Liver (tissue), 9 donors: Measurements from ENCODE around the gene DOK6. TPM values are rescaled to one million over a fixed set of nuclear protein-coding genes. Genes with fewer than 3 reads are reported as not detected.

ENCODE experiments used
- DNase-seq: peaks from one replicate; pipeline ENCODE4 v3.0.0-alpha.2; 2017; ENCODE audit warnings: low spot score
- H3K27ac ChIP-seq, 2 donors: one replicate each; pipeline ENCODE4 v1.7.0; 2013; ENCODE audit warnings: inconsistent platforms in 2 of 2, low read length in 2 of 2, control low read depth in 1 of 2, low read depth in 1 of 2, mild to moderate bottlenecking in 1 of 2
- H3K27me3 ChIP-seq, 4 donors: one replicate each; pipeline versions ENCODE4 v1.6.1 to v1.7.0; 2013; ENCODE audit warnings: low read length in 3 of 4, inconsistent platforms in 1 of 4, mild to moderate bottlenecking in 1 of 4, moderate library complexity in 1 of 4; ENCODE audit not compliant: control insufficient read depth in 4 of 4, insufficient read depth in 4 of 4
- H3K36me3 ChIP-seq, 4 donors: one replicate each; pipeline versions ENCODE4 v1.6.1 to v1.7.0; 2013; ENCODE audit warnings: low read length in 3 of 4, mild to moderate bottlenecking in 3 of 4, low read depth in 1 of 4, moderate library complexity in 1 of 4; ENCODE audit not compliant: control insufficient read depth in 4 of 4, insufficient read depth in 3 of 4
- H3K4me1 ChIP-seq, 4 donors: one replicate each; pipeline versions ENCODE4 v1.6.1 to v1.7.0; 2013; ENCODE audit warnings: low read length in 3 of 4, mild to moderate bottlenecking in 3 of 4, moderate library complexity in 1 of 4; ENCODE audit not compliant: control insufficient read depth in 4 of 4, insufficient read depth in 4 of 4
- H3K4me3 ChIP-seq, 3 donors: one replicate each; pipeline versions ENCODE4 v1.6.1 to v1.7.0; 2013; ENCODE audit warnings: low read length in 3 of 3, control low read depth in 1 of 3, low read depth in 1 of 3, mild to moderate bottlenecking in 1 of 3
- H3K9ac ChIP-seq, 2 donors: one replicate each; pipeline ENCODE4 v1.7.0; 2013; ENCODE audit warnings: low read length in 2 of 2, mild to moderate bottlenecking in 2 of 2, moderate library complexity in 2 of 2, control low read depth in 1 of 2, low read depth in 1 of 2
- H3K9me3 ChIP-seq, 4 donors: one replicate each; pipeline versions ENCODE4 v1.6.1 to v1.7.0; 2013; ENCODE audit warnings: low read length in 3 of 4; ENCODE audit not compliant: control insufficient read depth in 4 of 4
- ATF3 ChIP-seq: IDR thresholded peaks from 2 replicates; pipeline ENCODE4 v1.6.1; 2016; ENCODE audit warnings: antibody characterized with exemption
- CTCF ChIP-seq: fragments of 150-350 bp; IDR thresholded peaks from 2 replicates; pipeline ENCODE4 v1.5.1; 2017; ENCODE audit warnings: improper control_type of control experiment, low read depth, low read length; ENCODE audit not compliant: missing input control
- EGR1 ChIP-seq, 2 donors: IDR thresholded peaks; 2 replicates each; pipeline ENCODE4 v1.6.1; 2016 to 2018; ENCODE audit warnings: antibody characterized with exemption in 2 of 2, low read depth in 2 of 2
- FOXA1 ChIP-seq: IDR thresholded peaks from 2 replicates; pipeline ENCODE4 v1.6.1; 2016; ENCODE audit warnings: antibody characterized with exemption
- FOXA2 ChIP-seq: IDR thresholded peaks from 2 replicates; pipeline ENCODE4 v1.6.1; 2016; ENCODE audit warnings: antibody characterized with exemption
- GABPA ChIP-seq, 2 donors: IDR thresholded peaks in 1 of 2; conservative IDR thresholded peaks in 1 of 2; 2 replicates each; pipeline ENCODE4 v1.6.1; 2016; ENCODE audit warnings: antibody characterized with exemption in 2 of 2, mild to moderate bottlenecking in 1 of 2, moderate library complexity in 1 of 2
- HNF4A ChIP-seq, 2 donors: conservative IDR thresholded peaks; 2 replicates each; pipeline ENCODE4 v1.6.1; 2016; ENCODE audit warnings: antibody characterized with exemption in 2 of 2, mild to moderate bottlenecking in 2 of 2
- HNF4G ChIP-seq: IDR thresholded peaks from 2 replicates; pipeline ENCODE4 v1.6.1; 2016; ENCODE audit warnings: antibody characterized with exemption
- JUND ChIP-seq, 2 donors: IDR thresholded peaks; 2 replicates each; pipeline ENCODE4 v1.6.1; 2016; ENCODE audit warnings: antibody characterized with exemption in 2 of 2
- NR2F2 ChIP-seq: IDR thresholded peaks from 2 replicates; pipeline ENCODE4 v1.6.1; 2016; ENCODE audit warnings: antibody characterized with exemption
- RAD21 ChIP-seq, 2 donors: IDR thresholded peaks; 2 replicates each; pipeline ENCODE4 v1.6.1; 2016; ENCODE audit warnings: antibody characterized with exemption in 2 of 2, mild to moderate bottlenecking in 2 of 2
- REST ChIP-seq: IDR thresholded peaks from 2 replicates; pipeline ENCODE4 v1.6.1; 2016; ENCODE audit warnings: antibody characterized with exemption, mild to moderate bottlenecking
- RXRA ChIP-seq, 2 donors: IDR thresholded peaks; 2 replicates each; pipeline ENCODE4 v1.6.1; 2017 to 2018; ENCODE audit warnings: antibody characterized with exemption in 2 of 2, mild to moderate bottlenecking in 1 of 2
- SP1 ChIP-seq: IDR thresholded peaks from 2 replicates; pipeline ENCODE4 v1.6.1; 2018; ENCODE audit warnings: antibody characterized with exemption, mild to moderate bottlenecking
- TAF1 ChIP-seq: conservative IDR thresholded peaks from 2 replicates; pipeline ENCODE4 v1.6.1; 2016; ENCODE audit warnings: antibody characterized with exemption, mild to moderate bottlenecking
- YY1 ChIP-seq: IDR thresholded peaks from 2 replicates; pipeline ENCODE4 v1.6.1; 2016; ENCODE audit warnings: antibody characterized with exemption, mild to moderate bottlenecking
- WGBS: extraction: QIAGEN DNeasy Blood & Tissue Kit; methylation state at CpG from one replicate; pipeline ENCODE4 v1.1.7; 2013; 5-methylcytosine and 5-hydroxymethylcytosine counted together
- polyA plus RNA-seq, 2 donors: library from polyadenylated mRNA; stranded (reverse) in 1 of 2; unstranded in 1 of 2; fragments of 200-250 nt in 1 of 2; fragments of >200 nt in 1 of 2; fragmentation: Nextera tagmentation in 1 of 2; extraction: Ambion mirVana in 1 of 2; gene quantifications; one replicate each; pipeline versions ENCODE4 v1.2.1 to v1.2.3, GENCODE V29; 2013 to 2015
- total RNA-seq, 2 donors: library from RNA; depleted of rRNA; stranded (reverse); fragments of >200 nt; gene quantifications; one replicate each; pipeline ENCODE4 v1.2.3, GENCODE V29; 2014
- TF ChIP-seq, protein P1 (sequence below): IDR thresholded peaks from 2 replicates; pipeline ENCODE4 v1.6.1; 2016; ENCODE audit warnings: antibody characterized with exemption
- TF ChIP-seq, protein P2 (sequence below): IDR thresholded peaks from 2 replicates; pipeline ENCODE4 v1.6.1; 2016; ENCODE audit warnings: antibody characterized with exemption
- donor health status: healthy.
- donor health status: healthy.
- donor health status: healthy.
- donor health status: healthy.
- donor health status: healthy.

The DOK6 gene
- total and polyA plus RNA-seq, 4 donors = 0.08 to 1.1 (median 0.67) TPM

- Histone ChIP-seq H3K9ac (no peak overlapping the region), H3K27me3 (no peaks in the 10 kb centered on the region), H3K27ac (no peak overlapping the region), H3K4me3 (no peak overlapping the region), H3K9me3 (no peaks in the 10 kb centered on the region), H3K36me3 (no peaks in the 10 kb centered on the region), H3K4me1 (no peaks in the 10 kb centered on the region)
- WGBS = 94% methylated on average over 1 of the region's 1 CpG
- TF ChIP-seq JUND (IDR thresholded peaks at IDR 0.05) (no peak), SP1 (no peak), FOXA1 (no peak), EGR1 (IDR thresholded peaks at IDR 0.05; ENCODE audit: low read depth in 2 of 2) (no peak), HNF4A (conservative IDR thresholded peaks at IDR 0.05) (no peak), ATF3 (no peak), GABPA (IDR thresholded peaks at IDR 0.05 in 1 of 2, conservative IDR thresholded peaks at IDR 0.05 in 1 of 2) (no peak), YY1 (no peak), RAD21 (IDR thresholded peaks at IDR 0.05) (no peak), NR2F2 (no peak), TAF1 (no peak), REST (no peak)
- DNase-seq = no peak
Measured at GRCh38 chr18:69778680-69779079, 378.0 kb downstream of the DOK6 start.

GRCh38 chr18:69780851-69781250 is 380.2 kb downstream of the DOK6 start:
- no peaks in the 10 kb centered on the region for H3K27me3 ChIP-seq
- no peak for DNase-seq
- no peak overlapping the region for H3K9ac ChIP-seq
- no peaks in the 10 kb centered on the region for H3K9me3 ChIP-seq
- WGBS = 93% methylated on average over 3 of the region's 3 CpGs
- TF ChIP-seq, protein P1, sequence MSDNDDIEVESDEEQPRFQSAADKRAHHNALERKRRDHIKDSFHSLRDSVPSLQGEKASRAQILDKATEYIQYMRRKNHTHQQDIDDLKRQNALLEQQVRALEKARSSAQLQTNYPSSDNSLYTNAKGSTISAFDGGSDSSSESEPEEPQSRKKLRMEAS = no peak
- no peak for TF ChIP-seq HNF4G
- no peak for TF ChIP-seq CTCF
- TF ChIP-seq, protein P2, sequence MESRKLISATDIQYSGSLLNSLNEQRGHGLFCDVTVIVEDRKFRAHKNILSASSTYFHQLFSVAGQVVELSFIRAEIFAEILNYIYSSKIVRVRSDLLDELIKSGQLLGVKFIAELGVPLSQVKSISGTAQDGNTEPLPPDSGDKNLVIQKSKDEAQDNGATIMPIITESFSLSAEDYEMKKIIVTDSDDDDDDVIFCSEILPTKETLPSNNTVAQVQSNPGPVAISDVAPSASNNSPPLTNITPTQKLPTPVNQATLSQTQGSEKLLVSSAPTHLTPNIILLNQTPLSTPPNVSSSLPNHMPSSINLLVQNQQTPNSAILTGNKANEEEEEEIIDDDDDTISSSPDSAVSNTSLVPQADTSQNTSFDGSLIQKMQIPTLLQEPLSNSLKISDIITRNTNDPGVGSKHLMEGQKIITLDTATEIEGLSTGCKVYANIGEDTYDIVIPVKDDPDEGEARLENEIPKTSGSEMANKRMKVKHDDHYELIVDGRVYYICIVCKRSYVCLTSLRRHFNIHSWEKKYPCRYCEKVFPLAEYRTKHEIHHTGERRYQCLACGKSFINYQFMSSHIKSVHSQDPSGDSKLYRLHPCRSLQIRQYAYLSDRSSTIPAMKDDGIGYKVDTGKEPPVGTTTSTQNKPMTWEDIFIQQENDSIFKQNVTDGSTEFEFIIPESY = no peak
- TF ChIP-seq HNF4A (conservative IDR thresholded peaks at IDR 0.05) = no peak
- no peak for TF ChIP-seq GABPA (IDR thresholded peaks at IDR 0.05 in 1 of 2, conservative IDR thresholded peaks at IDR 0.05 in 1 of 2)
- TF ChIP-seq RXRA (IDR thresholded peaks at IDR 0.05) = no peak
- TF ChIP-seq FOXA2 = no peak
- no peaks in the 10 kb centered on the region for H3K36me3 ChIP-seq
- no peak overlapping the region for H3K4me3 ChIP-seq
- H3K27ac ChIP-seq = no peak overlapping the region
- no peaks in the 10 kb centered on the region for H3K4me1 ChIP-seq
